Pancreas (tissue), 10 donors: ENCODE data around the gene ATF5. TPM values are rescaled to one million over a fixed set of nuclear protein-coding genes. Genes with fewer than 3 reads are reported as not detected.
"Not testable (repeated sequence)": the region's sequence is repeated elsewhere in the genome, so short reads cannot be mapped to it uniquely, and the experiment has no call there.

Experiments used
- ATAC-seq, 4 donors: fragments of 200-7000 bp; cut with Tn5 transposase; one replicate each; pipeline versions ENCODE4 v1.8.0 to v1.9.1; 2020; ENCODE audit warnings: mild to moderate bottlenecking in 4 of 4, moderate library complexity in 4 of 4
- DNase-seq, 6 donors: peaks; one replicate each; pipeline ENCODE4 v3.0.0-alpha.2; 2020
- FAIRE-seq: peaks from 2 replicates; lab custom pipeline; 2012; peaks lifted over from hg19 to GRCh38; lab: Jason Lieb, UNC
- H3K27ac ChIP-seq, 4 donors: fragments of 200-600 bp; sonication (generic); 1 replicate in 3 of 4; 2 replicates in 1 of 4; pipeline versions ENCODE4 v1.5.0 to v1.8.0; 2020
- H3K27me3 ChIP-seq, 4 donors: fragments of 200-600 bp; one replicate each; pipeline ENCODE4 v1.8.0; 2021
- H3K36me3 ChIP-seq, 3 donors: fragments of 200-600 bp; sonication (generic) in 1 of 3; one replicate each; pipeline versions ENCODE4 v1.5.0 to v1.8.0; 2020 to 2021
- H3K4me1 ChIP-seq, 3 donors: fragments of 200-600 bp; one replicate each; pipeline ENCODE4 v1.8.0; 2021
- H3K4me3 ChIP-seq, 4 donors: fragments of 200-600 bp; sonication (generic) in 2 of 4; one replicate each; pipeline versions ENCODE4 v1.5.0 to v1.8.0; 2020 to 2021
- H3K9me3 ChIP-seq, 4 donors: fragments of 200-600 bp; one replicate each; pipeline ENCODE4 v1.8.0; 2021
- WGBS, 2 donors: extraction: QIAGEN DNeasy Blood & Tissue Kit; methylation state at CpG; one replicate each; pipeline ENCODE4 v1.1.7; 2013; 5-methylcytosine and 5-hydroxymethylcytosine counted together
- intact Hi-C, 3 donors: fragments of 100-400 bp; cut with DNase I; formaldehyde crosslinking; loops; one replicate each; pipeline versions ENCODE4 v1.11.1 to v1.14.2; 2022
- polyA plus RNA-seq, 2 donors: library from polyadenylated mRNA; stranded (reverse); fragments of 200-250 nt; gene quantifications; one replicate each; pipeline ENCODE4 v1.2.3, GENCODE V29; 2013
- total RNA-seq, 6 donors: library from RNA; stranded (reverse); fragmentation: NEBNext Ultra II Directional in 4 of 6; extraction: Animal tissue kit (Norgen Biotek cat#: 25700) in 4 of 6; gene quantifications; one replicate each; pipeline versions ENCODE4 v1.2.1 to v1.2.4, GENCODE V29; 2021 to 2023
- TF ChIP-seq, protein P1 (sequence below), 4 donors: fragments of 200-600 bp; sonication (generic) in 3 of 4; IDR thresholded peaks; one replicate each; pipeline versions ENCODE4 v1.5.0 to v1.8.0; 2021; ENCODE audit warnings: antibody characterized with exemption in 4 of 4
- donor health status: healthy with polysubstance abuse.
- donor health status: DM: no; HTN: no; CAD: no; lungs with moderate emphysema.
- donor health status: DM: no; HTN: no; CAD: no.
- donor health status: control.
- donor health status: control.
- donor health status: Bipolar disorder and iron deficiency.
- donor health status: DM: yes; HTN: yes; CAD: no.
- donor health status: DM: no; HTN: no; CAD: no.
- donor health status: DM: no; HTN: no; CAD: no.
- donor health status: DM: yes; HTN: yes; CAD: no.

Gene ATF5
- total and polyA plus RNA-seq, 8 donors: 8.2 to 25.7 (median 13.1) TPM

DNA sequence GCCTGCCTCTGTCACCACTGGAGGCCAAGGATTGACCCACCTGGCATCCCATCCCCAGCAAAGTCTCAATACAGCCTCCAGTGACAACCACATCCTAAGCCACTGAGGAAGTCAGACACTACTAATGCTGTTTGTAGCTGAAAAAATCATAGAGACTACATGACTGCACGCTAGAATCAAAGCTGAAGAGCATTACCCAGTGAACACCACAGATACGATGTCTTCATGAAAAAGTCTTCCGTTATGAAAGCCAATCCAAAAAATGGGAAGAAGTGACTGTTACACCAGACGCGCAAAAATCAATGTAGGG, 11.4 kb downstream of the ATF5 start:
- intact Hi-C loops: no loop called here
- 89 to 93% methylated on average over 5 of the region's 5 CpGs for WGBS, 2 donors
- DNase-seq (no peak), ATAC-seq (no peak), FAIRE-seq (no peak)
- Histone ChIP-seq H3K27me3 (no peaks in the 10 kb centered on the region), H3K9me3 (no peaks in the 10 kb centered on the region), H3K4me1 (peaks cover 0 to 16% (median 3%) of the 10 kb centered on the region in 3 donors), H3K36me3 (no peaks in the 10 kb centered on the region), H3K4me3 (no peak overlapping the region), H3K27ac (no peak overlapping the region)
- TF ChIP-seq, protein P1, sequence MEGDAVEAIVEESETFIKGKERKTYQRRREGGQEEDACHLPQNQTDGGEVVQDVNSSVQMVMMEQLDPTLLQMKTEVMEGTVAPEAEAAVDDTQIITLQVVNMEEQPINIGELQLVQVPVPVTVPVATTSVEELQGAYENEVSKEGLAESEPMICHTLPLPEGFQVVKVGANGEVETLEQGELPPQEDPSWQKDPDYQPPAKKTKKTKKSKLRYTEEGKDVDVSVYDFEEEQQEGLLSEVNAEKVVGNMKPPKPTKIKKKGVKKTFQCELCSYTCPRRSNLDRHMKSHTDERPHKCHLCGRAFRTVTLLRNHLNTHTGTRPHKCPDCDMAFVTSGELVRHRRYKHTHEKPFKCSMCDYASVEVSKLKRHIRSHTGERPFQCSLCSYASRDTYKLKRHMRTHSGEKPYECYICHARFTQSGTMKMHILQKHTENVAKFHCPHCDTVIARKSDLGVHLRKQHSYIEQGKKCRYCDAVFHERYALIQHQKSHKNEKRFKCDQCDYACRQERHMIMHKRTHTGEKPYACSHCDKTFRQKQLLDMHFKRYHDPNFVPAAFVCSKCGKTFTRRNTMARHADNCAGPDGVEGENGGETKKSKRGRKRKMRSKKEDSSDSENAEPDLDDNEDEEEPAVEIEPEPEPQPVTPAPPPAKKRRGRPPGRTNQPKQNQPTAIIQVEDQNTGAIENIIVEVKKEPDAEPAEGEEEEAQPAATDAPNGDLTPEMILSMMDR (IDR thresholded peaks at IDR 0.05): no peak

DNA sequence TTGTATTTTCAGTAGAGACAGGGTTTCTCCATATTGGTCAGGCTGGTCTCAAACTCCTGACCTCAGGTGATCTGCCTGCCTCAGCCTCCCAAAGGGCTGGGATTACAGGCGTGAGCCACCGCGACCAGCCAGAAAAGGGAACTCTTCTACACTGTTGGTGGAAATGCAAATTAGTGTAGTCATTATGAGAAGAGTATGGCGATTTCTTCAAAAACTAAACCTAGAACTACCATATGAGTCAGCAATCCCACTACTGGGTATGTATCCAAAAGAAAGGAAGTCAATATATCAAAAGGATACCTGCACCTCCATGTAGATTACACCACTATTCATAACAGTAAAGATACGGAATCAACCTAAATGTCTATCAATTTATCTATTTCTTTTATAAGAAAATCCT, 15.6 kb downstream of the ATF5 start:
- FAIRE-seq, ATAC-seq, H3K36me3 ChIP-seq, intact Hi-C loops, H3K9me3 ChIP-seq, H3K27me3 ChIP-seq, H3K4me3 ChIP-seq, DNase-seq, H3K4me1 ChIP-seq, H3K27ac ChIP-seq: not testable (repeated sequence)
- 77 to 87% methylated on average over 5 of the region's 5 CpGs for WGBS, 2 donors

DNA sequence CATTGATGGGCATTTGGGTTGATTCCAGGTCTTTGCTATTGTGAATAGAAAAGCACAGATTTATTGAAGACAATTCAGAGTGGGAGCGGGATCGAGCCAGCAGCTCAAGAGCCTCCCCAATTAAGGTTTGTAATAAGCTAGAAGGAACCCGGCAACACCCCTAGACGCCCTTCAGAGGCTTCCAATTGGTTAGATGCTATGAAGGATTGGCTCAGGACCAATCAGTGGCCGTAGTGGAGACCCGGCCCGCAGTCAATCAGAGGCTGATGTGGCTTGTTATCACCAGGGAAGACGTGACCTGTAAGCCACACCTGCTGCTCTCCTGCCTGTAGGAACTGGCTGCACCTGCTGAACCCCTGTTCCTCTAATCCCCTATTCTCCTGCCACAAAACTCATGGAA, 17.4 kb downstream of the ATF5 start:
- no peak for FAIRE-seq

DNA sequence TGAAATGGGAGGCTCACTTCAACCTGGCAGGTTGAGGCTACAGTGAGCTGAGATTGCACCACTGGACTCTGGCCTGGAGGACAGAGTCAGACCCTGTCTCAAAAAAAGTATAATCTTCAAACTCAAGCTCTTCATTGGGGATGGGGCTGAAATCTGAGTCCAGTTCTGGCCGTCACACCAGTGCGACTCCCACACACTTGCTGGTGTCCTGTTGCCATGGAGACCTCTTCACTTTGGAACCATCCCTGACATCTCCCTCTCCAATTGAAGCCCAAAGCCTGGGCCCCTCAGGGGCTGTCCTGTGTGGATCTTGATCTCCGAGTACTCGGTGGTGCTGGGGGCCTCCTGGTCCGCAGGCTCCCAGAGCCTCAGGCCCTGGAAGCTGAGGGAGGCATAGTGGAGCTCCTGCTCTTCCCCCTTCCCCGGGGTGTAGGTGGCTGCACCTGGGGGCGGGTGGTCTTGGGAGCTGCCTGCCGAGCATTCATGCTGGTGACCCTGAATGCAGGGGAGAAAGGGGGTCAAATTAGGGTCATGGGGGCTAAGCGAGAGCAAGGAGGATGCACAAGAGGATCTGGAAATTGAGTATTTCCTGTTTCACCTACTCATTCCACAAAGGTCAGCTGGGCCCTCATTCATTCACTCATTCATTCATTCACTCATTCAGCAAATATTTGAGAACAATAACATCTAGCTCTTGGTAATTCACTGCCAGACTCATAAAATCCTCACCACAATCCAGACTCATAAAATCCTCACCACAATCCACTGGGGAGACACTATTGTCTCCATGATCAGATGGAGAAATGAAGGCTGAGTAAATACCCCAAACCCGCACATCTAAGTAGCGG, 21.0 kb downstream of the ATF5 start:
- no peaks in the 10 kb centered on the region for H3K9me3 ChIP-seq
- no peak overlapping the region for H3K4me3 ChIP-seq
- peaks cover 13 to 40% (median 19%) of the 10 kb centered on the region in 3 donors for H3K4me1 ChIP-seq
- no peak for ATAC-seq
- TF ChIP-seq, protein P1 (IDR thresholded peaks at IDR 0.05): no peak
- DNase-seq: peak in 1 of 6 donors; percentile 34
- FAIRE-seq: no peak
- 84 to 88% methylated on average over 11 of the region's 11 CpGs for WGBS, 2 donors
- no peaks in the 10 kb centered on the region for H3K27me3 ChIP-seq
- no peak overlapping the region for H3K27ac ChIP-seq
- no peaks in the 10 kb centered on the region for H3K36me3 ChIP-seq
- intact Hi-C loops: no loop called here

More for the DNA sequence above, 17.4 kb downstream of the ATF5 start:
- peaks cover under 1 to 14% (median 2%) of the 10 kb centered on the region in 3 donors for H3K4me1 ChIP-seq
- DNase-seq (peak in 1 of 6 donors; percentile 14), ATAC-seq (no peak)
- H3K27me3 ChIP-seq: no peaks in the 10 kb centered on the region
- TF ChIP-seq, protein P1 (IDR thresholded peaks at IDR 0.05): no peak
- 62 to 67% methylated on average over 8 of the region's 8 CpGs for whole genome bisulfite sequencing, 2 donors
- H3K27ac ChIP-seq: no peak overlapping the region
- intact Hi-C loops: no loop called here
- no peaks in the 10 kb centered on the region for H3K9me3 ChIP-seq
- H3K4me3 ChIP-seq: no peak overlapping the region
- no peaks in the 10 kb centered on the region for H3K36me3 ChIP-seq

DNA sequence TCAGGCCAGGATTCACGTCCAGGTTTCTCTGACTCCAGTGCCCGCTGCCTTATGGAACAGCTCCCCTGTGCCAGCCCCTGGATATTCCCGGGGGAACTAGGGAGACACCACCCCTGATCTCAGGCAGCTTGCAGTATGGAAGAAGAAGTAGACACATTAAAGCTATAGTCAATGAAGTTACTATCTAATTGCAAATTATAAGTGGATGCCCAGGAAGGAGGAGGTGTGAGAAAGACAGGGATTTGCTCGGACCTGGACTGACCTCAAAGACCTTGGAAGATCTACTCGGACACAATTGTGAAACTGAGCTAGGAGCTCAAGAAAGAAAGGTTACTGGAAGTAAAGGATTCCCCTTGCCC, 21.6 kb downstream of the ATF5 start:
- no peak overlapping the region for H3K27ac ChIP-seq
- no peaks in the 10 kb centered on the region for H3K9me3 ChIP-seq
- H3K27me3 ChIP-seq: no peaks in the 10 kb centered on the region
- ATAC-seq (no peak), DNase-seq (peak in 1 of 6 donors; percentile 14), FAIRE-seq (no peak)
- WGBS, 2 donors: 54 to 70% methylated on average over 5 of the region's 5 CpGs
- intact Hi-C loops: no loop called here
- peaks cover 13 to 46% (median 23%) of the 10 kb centered on the region in 3 donors for H3K4me1 ChIP-seq
- H3K36me3 ChIP-seq: no peaks in the 10 kb centered on the region
- no peak overlapping the region for H3K4me3 ChIP-seq
- TF ChIP-seq, protein P1 (IDR thresholded peaks at IDR 0.05): no peak
